ENCODE results near the gene SLC22A12. TPM values are rescaled to one million over a fixed set of nuclear protein-coding genes. Genes with fewer than 3 reads are reported as not detected.

SLC22A12 gene
- total and polyA plus RNA-seq, 2 experiments from 2014 or later: not detected

DNA sequence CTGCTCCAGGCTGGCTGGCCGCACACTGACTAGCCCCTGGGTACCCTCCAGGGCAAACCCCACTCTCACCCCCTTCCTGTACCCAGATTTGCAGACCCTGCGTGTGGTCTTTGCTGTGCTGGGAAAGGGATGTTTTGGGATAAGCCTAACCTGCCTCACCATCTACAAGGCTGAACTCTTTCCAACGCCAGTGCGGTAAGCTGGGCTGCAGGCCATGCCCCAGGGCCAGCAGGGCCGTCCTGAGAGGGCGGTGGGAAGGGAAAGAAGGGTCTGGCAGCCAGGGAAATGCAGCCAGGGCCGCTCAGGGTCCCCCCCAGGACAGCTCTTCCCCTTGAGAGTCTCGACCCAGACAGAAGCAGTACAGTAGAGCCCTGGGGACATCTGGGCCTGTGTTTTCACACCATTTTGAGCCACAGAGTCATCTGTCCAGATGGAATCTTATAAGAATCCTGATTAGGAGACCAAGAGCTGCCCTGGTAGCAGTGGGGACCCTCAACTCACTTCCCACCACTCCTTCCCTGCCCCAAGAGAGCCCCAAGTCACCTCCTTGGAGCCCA is 22.4 kb upstream of the SLC22A12 start:
- no peak overlapping the region for H3K27ac ChIP-seq
- H3K36me3 ChIP-seq: no peaks in the 10 kb centered on the region
- DNase-seq (ENCODE audit: low read depth in 1 of 2, low spot score in 1 of 2): no peak
- TF ChIP-seq, protein P1, sequence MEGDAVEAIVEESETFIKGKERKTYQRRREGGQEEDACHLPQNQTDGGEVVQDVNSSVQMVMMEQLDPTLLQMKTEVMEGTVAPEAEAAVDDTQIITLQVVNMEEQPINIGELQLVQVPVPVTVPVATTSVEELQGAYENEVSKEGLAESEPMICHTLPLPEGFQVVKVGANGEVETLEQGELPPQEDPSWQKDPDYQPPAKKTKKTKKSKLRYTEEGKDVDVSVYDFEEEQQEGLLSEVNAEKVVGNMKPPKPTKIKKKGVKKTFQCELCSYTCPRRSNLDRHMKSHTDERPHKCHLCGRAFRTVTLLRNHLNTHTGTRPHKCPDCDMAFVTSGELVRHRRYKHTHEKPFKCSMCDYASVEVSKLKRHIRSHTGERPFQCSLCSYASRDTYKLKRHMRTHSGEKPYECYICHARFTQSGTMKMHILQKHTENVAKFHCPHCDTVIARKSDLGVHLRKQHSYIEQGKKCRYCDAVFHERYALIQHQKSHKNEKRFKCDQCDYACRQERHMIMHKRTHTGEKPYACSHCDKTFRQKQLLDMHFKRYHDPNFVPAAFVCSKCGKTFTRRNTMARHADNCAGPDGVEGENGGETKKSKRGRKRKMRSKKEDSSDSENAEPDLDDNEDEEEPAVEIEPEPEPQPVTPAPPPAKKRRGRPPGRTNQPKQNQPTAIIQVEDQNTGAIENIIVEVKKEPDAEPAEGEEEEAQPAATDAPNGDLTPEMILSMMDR (IDR thresholded peaks at IDR 0.05; ENCODE audit: low read depth, low read length): no peak
- H3K4me1 ChIP-seq (ENCODE audit: low read depth): peaks cover 14% of the 10 kb centered on the region
- H3K4me3 ChIP-seq: no peak overlapping the region
- no peaks in the 10 kb centered on the region for H3K27me3 ChIP-seq
- no peaks in the 10 kb centered on the region for H3K9me3 ChIP-seq (ENCODE audit: low read depth)

DNA sequence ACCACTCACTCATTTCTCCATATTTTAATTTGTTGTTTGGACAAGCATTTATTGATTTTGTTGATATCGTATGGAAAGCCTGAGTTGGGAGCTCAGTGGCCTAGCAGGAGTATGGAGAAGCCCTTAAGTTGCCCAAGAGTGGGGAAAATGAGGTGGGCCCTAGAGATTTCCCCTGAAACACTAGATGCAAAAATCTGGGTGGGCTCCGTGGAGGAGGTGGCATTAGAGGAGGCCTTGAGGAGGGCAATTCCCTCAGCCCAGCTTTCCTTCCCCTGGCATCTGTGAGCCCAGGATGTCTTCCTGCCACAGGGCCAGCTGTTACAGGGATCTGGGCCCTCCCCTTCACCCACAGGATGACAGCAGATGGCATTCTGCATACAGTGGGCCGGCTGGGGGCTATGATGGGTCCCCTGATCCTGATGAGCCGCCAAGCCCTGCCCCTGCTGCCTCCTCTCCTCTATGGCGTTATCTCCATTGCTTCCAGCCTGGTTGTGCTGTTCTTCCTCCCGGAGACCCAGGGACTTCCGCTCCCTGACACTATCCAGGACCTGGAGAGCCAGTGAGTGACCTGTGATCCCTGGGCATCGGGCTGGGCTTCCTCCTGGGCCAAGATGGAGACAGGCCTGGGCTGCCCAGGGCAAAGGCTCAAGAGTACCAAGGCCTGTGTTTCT is 21.6 kb upstream of the SLC22A12 start:
- TF ChIP-seq, protein P1 (IDR thresholded peaks at IDR 0.05; ENCODE audit: low read depth, low read length): no peak

DNA sequence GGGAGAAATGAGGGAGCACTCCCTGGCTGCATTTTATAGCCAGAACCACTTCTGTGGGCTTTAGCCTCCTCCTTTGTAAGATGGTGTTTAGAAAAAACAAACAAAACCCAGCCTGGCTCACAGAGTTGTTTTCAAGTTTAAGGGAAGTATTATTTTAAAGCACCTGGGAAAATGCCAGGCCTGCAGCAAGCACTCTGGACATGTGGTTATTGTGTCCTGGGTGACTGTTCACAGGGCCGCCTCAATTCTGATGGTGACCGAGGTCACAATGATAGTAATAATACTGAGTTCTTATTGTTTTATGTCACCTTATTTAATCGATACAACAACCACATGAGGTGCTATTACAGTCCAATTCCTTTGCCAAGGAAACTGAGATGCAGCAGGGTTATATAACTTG is 20.7 kb upstream of the SLC22A12 start:
- TF ChIP-seq, protein P1 (IDR thresholded peaks at IDR 0.05; ENCODE audit: low read depth, low read length): no peak
- peaks cover 14% of the 10 kb centered on the region for H3K4me1 ChIP-seq (ENCODE audit: low read depth)
- no peak overlapping the region for H3K4me3 ChIP-seq
- DNase-seq (ENCODE audit: low read depth in 1 of 2, low spot score in 1 of 2): no peak
- no peaks in the 10 kb centered on the region for H3K9me3 ChIP-seq (ENCODE audit: low read depth)
- H3K36me3 ChIP-seq: no peaks in the 10 kb centered on the region
- H3K27ac ChIP-seq: no peak overlapping the region
- no peaks in the 10 kb centered on the region for H3K27me3 ChIP-seq

More for the DNA sequence above, 21.6 kb upstream of the SLC22A12 start:
- H3K4me1 ChIP-seq (ENCODE audit: low read depth): peaks cover 14% of the 10 kb centered on the region
- no peak for DNase-seq (ENCODE audit: low read depth in 1 of 2, low spot score in 1 of 2)
- H3K36me3 ChIP-seq: no peaks in the 10 kb centered on the region
- no peak overlapping the region for H3K4me3 ChIP-seq
- no peak overlapping the region for H3K27ac ChIP-seq
- H3K27me3 ChIP-seq: no peaks in the 10 kb centered on the region
- H3K9me3 ChIP-seq (ENCODE audit: low read depth): no peaks in the 10 kb centered on the region

DNA sequence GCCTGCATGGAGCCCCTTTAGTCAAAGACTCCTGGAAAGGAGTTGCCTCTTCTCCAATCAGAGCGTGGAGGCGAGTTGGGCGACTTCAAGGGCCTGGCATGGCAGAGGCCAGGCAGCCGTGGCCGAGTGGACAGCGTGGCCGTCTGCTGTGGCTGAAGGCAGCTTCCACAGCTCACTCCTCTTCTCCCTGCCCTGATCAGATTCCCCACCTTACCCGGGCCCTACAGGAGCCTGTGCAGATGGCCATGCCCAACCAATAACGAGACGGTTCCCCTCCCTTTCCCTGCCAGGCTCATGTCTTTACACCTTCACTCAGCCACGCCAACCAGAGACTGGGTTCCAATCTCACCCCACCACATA is 20.0 kb upstream of the SLC22A12 start:
- H3K4me3 ChIP-seq: no peak overlapping the region
- no peaks in the 10 kb centered on the region for H3K36me3 ChIP-seq
- H3K27ac ChIP-seq: no peak overlapping the region
- H3K27me3 ChIP-seq: no peaks in the 10 kb centered on the region
- no peaks in the 10 kb centered on the region for H3K9me3 ChIP-seq (ENCODE audit: low read depth)
- TF ChIP-seq, protein P1 (IDR thresholded peaks at IDR 0.05; ENCODE audit: low read depth, low read length): no peak
- no peak for DNase-seq (ENCODE audit: low read depth in 1 of 2, low spot score in 1 of 2)
- peaks cover 11% of the 10 kb centered on the region for H3K4me1 ChIP-seq (ENCODE audit: low read depth)

DNA sequence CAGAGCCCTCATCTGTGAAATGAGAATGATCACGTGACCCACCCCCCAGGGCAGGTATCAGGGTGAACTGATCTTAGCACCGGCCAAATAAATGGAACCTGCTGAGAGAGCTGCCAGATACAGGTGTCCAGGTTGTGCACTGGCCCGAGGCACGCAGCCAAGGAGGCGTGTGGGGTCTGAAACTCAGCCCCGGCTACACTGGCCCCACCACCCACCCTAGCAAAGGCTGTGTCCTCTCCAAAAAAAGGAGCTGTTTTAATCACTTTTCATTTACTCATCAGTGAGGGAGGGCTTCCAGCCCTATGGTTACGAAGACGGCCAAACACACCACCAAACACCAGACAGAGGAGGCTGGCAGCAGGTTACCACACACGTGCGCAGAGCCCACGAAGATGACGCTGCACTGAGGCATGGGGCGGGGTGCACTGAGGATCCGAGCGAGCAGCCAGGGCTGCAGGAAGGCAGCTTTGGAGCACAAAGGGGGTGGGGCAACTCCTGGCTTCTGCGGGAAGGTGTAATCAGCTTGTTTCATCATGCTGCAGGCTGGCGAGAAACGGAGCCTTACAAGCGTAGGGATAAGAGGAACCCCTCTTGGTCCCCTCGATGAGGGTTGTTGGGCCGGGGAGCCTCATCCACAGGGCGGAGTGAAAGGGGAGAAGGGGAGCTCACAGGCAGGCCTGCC is 19.5 kb upstream of the SLC22A12 start:
- Histone ChIP-seq H3K9me3 (ENCODE audit: low read depth) (no peaks in the 10 kb centered on the region), H3K36me3 (no peaks in the 10 kb centered on the region), H3K27me3 (no peaks in the 10 kb centered on the region), H3K27ac (no peak overlapping the region), H3K4me3 (no peak overlapping the region), H3K4me1 (ENCODE audit: low read depth) (peaks cover 6% of the 10 kb centered on the region)
- TF ChIP-seq, protein P1 (IDR thresholded peaks at IDR 0.05; ENCODE audit: low read depth, low read length): no peak
- peak in 1 of 2 donors; percentile 29 for DNase-seq (ENCODE audit: low read depth in 1 of 2, low spot score in 1 of 2)

All from cardiac muscle cell (in vitro differentiated cells and primary cell).